ENCODE results near the gene LPIN1.
"Not testable (repeated sequence)": the region's sequence is repeated elsewhere in the genome, so short reads cannot be mapped to it uniquely, and the experiment has no call there.

LPIN1 gene

DNA sequence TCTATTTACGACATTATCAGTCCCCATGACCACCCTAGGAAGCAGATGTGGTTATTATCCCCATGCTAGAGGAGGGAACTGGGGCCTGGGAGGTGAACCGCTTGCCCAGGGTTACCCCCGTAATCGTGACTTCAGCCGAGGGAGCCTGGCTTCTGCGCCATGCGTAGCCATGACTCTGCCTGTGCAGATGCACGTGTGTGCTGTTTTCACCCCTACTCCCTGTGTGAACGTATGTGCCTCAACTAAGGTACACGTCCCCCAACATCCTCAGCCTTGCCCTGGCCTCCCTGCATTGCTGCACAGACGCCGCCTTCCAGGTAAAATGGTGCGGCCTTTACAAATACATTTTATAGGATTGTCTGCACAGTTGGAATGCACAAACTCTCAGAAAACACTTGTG, 40.2 kb downstream of the LPIN1 start:
- no peak for DNase-seq

DNA sequence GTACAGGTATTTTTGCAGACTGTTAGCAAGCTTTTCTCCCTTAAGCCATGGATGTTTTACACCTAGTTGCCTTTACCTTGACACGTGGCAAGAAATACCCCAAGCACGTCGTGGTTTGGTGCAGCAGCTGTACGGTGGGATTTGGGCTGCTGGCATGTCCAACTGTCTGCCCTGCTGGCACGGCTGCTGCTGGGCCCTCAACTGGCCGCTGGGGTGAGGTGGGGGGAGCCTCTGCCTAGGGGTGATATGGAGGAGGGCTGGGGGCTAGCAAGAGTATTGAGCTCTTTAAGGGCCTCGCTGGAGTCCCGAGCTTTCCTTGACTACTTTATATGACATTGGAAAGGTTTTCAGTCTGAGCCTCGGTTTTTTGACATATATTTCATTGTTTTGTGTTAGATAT, 41.6 kb downstream of the LPIN1 start:
- DNase-seq = no peak

DNA sequence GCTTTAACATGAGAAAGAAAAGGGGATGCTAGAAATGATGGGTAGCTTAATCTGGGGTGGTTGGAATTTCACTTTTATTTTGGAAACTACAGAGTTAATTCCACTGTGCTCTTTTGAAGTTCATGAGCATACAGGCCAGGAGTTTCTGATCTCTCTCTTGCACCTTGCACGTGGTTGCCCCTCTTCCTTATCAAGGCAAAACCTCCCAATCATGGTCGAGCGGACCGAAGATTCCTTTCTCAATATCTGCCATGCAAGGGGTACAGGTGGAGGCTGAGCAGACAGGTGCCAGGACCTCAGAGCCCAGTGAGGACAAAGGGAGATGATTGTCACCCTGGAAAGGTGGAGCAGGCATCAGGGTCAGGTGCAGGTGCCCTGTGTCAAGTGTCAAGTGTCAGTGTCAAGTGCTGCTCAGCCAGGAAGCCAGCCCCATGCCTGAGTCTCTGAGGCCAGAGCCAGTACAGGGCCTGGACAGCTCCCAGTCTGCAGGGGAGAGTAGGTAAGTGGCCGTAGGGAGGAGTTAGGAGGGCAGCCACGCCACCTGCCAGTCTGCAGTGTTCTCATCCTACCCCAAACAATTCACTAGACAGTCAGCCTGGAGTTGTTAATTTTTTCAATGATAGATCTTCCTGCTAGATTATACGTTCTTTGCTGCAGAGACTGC, 42.2 kb downstream of the LPIN1 start:
- no peak for DNase-seq

DNA sequence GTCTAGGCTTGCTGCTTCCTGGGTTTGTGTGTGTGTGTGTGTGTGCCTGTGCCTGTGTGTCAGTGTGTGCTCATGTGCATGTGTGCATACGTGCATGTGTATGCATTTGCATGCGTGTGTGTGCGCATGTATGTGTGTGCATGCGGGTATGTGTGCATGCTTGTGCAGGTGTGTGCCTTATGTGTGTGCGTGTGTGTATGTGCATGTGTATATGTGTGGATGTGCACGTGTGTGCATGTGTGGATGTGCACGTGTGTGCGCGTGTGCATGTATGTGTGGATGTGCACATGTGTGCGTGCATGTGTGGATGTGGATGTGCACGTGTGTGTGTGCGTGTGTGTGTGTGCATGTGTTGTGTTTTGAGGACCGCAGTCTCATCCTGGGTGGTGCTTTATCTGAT, 42.8 kb downstream of the LPIN1 start:
- DNase-seq = no peak

DNA sequence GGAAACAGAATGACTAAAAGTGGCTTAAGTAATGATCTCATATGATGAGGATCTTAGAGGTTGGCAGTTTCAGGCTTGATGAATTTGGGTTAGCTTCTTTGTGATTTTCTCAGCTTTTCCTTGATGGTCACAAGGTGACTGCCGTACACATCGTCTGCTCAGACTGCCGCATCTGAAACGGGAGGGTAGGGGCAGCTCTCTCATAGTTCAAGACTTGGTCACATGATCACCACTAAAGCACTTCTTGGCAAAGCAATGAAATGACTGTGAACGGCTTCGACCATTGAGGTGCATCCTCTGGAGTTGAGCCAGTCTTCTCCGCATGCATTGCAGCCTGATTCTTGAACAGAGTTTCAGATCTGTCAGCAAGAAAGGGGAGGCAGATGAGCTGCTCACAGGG, 43.8 kb downstream of the LPIN1 start:
- DNase-seq = no peak

DNA sequence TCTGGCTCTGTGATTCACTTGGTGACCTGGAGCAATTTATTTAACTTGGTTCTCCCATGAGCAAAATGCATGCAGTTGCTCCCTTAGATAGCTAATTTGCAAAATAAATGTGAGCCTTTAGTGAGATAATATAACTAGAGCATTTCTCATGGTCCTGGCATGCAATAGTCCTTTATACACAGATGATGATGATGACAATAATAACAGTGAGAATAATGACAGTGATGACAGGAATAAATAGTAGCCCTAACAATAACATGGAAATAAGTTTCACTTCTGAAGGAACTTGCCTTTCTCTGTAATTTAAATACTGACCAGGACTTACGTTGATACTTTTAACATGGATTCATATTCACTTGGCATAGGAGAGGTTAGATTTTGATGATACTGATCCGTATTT, 49.2 kb downstream of the LPIN1 start:
- DNase-seq = no peak

DNA sequence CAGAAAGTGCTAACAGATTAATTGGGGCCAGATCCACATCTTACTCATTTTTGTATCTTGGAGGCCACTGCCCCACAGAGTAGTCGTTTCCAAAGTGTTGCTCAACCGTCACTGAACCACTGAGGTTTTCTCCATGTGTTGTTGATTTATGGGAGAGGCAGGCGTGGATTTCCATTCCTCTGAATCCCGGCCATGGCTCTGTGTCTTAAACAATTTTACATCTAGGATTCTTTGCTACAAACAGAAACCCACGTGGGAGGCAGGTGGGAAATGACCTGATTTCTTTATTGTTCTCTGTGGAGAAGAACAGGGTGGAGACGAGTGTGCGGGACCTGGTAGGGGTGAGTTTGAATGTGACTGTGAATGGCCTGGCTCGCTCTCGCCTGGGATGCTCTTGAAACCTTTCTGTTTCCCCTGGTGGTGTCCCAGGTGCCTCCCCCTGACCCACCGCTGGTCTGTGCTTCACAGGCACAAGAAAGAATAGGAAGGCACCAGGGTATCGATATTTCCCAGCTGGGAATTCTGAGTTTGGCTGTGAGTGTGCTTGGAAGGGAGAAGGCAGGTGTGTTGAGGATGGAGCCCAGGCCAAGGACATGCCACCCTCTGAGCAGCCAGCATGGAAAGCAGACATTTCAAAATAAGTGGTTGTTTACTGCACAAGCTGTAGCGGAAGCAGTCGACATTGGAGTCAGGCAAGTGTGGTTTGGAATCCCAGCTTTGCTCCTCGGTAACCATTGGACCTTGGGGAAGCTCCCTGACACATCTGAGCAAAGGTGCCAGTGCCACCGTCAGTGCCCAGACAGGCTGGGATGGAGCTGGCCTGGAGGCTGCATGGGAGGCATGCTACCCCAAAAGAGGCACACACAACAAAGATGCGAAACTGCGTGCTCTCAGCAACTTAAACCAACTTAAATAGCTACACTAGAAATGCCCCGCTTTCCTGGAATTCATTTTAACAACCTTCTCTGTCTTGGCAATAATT, 50.0 kb downstream of the LPIN1 start:
- no peak for DNase-seq

DNA sequence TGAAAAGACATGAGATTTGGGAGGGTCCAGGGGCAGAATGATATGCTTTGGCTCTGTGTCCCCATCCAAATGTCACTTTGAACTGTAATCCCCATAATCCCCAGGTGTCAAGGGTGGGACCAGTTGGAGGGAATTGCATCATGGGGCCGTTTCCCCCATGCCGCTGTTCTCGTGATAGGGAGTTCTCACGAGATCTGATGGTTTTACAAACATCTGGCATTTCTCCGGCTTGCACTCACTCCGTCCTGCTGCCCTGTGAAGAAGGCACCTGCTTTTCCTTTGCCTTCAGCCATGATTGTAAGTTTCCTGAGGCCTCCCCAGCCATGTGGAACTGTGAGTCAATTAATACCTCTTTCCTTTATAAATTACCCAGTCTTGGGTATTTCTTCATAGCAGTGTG, 51.4 kb downstream of the LPIN1 start:
- DNase-seq = no peak

DNA sequence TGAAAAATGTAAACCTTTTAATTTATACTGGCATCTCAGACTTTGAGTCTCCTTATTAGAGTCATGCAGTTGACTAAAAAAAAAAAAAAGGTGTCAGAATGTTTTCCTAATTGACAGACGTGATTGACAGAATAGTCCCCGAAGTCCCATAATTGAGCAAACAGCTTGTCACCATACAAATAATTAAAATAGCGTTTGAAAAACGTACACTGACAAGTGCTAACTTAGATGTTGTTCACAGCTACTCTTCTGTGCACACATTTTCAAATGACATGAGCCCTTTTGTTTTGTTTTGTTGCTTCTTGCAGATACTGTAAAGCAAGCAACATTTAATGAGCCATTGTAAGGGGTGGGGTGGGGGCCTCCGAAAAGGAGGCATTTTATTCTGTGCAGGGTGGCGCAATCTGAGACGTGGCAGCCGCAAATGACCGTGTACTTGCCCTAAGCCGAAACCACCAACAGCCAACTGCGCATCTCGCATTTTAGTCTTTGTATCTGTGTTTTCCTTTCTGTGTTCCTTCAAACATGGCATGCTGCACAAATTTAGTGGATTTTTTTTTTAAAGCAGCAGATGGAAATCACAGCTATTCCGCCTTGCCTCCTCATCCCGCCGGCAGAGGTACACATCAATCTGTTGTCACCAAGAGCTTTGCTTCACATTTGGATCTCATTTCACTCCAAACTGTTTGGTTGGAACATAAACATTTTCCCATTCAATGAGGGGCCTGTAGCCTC, 52.4 kb downstream of the LPIN1 start:
- DNase-seq = no peak

DNA sequence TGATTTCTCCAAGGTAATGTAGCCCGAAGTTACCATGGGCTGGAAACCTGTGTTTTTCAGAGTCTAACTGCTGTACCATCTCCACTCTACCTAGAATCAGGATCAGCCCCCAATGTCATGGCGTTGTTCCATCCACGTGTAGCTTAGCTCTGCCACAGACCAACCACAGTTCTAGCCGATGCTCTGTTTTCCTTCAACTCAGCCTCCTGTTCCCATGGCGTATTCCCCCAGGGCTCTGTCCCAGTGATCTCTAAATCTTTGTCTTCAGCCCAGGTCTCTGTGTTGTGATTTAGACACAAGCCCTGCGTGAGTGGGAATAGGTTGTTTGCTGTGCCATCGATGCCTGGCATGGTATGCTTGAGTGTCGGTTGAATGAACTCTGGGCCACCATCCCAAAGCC, 53.4 kb downstream of the LPIN1 start:
- no peak for DNase-seq

DNA sequence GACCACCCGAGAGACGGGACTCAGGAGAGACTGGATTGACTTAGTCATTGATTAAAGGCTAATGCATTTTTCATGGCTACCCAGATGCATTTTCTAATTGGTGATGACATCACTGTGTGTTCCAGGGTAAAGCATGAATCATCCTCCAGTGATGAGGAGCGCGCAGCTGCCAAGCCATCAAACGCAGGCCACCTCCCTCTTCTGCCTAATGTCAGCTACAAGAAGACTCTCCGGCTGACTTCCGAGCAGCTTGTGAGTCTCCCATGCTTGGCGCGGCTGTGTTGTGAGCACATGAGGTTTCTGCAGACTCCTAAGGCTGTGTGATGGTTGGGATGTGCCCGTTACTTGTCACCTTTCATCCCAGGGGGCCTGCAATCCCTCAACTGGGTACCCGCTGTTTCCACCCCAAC, 56.4 kb downstream of the LPIN1 start:
- no peak for DNase-seq

DNA sequence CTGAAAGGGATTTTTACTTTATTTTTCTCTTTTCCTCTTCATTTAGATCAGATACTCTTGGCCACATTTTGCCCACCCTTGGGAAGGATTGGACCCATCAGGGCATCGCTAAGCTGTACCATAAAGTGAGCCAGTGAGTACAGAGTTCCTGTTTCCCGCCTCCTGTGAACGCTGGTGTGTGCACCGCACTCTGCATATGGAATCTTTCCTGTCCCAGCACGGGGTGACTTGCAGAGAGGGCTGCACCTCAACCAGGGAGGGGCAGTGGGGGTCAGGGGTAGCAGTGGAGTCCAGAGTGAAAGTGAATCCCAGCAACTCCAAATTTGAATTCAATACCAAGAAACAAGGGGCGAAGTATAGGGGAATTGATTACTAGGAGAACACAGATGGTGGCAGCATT, 58.6 kb downstream of the LPIN1 start:
- no peak for DNase-seq

DNA sequence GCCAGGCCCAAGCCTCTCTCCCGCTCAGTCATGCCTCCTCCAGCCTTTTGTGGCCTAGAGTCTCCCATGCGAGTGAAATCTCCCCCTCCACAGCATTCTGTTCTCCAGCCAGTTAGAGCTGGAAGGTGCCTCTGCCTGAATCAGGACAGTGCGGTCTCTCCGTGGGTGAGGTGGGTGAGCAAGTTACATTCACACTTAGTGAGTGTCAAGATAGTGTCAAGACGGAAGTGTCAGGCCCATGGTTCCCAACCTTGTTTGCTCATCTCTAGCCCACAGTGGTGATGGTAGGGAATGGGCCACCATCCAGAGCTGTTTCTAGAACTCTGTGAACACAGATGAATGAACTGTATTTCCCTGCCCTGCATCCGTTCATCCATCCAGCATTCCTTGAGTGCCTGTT, 59.5 kb downstream of the LPIN1 start:
- no peak for DNase-seq

DNA sequence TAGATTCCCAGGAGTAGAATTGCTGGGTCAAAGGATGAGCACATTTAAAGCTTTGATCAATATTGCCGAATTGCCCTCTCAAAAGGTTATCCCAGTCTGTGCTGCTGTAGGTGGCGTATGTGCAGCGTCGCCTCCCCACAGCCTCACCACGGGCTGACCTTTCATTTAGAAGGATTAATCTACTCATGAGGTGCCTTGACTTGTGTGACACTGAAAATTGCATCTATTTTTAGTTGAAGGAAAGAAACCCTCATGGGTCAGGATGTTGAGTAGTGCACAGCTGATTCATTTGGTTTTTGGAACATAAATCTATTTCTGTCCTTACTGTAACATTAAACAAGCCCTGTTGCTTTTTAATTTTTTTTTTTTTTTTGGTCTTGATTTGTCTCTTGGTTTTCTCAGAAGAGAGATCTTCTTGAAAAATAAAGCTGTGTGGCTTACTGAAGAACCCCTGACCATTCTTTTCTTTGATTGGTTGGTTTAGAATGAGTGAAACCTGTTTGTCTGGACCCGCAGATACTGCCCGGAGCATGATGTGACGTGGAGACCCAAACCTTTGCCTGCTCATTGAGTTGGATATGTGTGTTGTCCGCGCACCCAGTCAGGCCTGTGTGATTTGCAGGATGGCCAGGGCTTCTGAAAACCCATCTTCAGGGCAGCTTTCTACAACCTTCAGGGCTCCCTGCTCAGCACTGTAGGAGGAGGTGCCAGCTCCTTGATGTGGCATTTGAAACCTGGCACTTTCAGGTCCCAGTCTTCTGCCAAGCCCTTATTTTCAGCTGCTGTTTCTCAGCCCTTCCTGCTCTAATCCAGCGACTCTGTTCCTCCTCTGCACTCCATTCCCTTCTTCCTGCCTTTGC, 61.0 kb downstream of the LPIN1 start:
- no peak for DNase-seq

DNA sequence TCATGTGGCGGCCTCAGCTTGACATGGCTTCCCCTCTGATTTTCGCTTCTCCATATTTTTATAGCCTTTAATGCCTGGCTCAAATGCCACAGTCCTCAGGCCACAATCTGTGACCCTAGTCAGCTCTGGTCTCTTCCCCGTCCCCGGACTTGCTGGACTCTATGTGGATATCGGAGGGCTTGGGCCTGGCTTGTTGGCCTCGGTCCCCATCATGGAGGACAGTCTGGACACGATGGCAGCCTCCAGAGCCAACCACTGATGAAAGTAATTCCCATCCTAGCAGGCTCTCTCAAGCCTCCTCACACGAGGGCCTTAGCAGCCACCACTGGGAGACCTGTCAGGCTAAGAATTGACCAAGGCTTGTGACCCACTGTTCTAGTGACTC, 61.6 kb downstream of the LPIN1 start:
- no peak for DNase-seq

DNA sequence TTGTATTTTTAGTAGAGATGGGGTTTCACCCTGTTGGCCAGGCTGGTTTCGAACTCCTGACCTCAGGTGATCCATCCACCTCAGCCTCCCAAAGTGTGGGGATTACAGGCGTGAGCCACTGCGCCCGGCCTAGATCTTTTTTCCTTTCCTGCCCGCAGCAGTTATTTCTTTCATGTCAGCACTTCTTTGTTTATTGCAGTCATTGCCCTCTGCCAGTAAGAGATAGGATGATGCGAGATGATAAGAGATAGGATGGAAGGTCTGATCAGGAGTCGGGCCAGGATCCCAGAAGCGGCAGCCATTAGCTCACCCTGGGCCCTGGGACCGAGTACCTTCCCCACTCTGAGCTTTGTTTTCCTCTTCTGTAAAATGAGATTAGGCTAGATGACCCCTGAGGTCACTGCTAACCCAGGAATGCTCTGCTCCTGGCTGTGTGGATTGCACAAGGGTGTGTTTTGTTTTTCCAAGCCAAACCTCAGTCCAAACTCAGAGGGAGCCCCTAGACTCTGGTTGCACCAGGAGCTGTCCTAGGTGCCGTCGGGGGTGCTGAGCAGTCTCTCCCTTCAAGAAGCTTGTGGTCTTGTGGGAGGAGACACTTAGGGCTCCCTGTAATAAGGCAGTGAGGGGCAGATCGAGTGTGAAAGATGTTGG, 63.3 kb downstream of the LPIN1 start:
- no peak for DNase-seq

DNA sequence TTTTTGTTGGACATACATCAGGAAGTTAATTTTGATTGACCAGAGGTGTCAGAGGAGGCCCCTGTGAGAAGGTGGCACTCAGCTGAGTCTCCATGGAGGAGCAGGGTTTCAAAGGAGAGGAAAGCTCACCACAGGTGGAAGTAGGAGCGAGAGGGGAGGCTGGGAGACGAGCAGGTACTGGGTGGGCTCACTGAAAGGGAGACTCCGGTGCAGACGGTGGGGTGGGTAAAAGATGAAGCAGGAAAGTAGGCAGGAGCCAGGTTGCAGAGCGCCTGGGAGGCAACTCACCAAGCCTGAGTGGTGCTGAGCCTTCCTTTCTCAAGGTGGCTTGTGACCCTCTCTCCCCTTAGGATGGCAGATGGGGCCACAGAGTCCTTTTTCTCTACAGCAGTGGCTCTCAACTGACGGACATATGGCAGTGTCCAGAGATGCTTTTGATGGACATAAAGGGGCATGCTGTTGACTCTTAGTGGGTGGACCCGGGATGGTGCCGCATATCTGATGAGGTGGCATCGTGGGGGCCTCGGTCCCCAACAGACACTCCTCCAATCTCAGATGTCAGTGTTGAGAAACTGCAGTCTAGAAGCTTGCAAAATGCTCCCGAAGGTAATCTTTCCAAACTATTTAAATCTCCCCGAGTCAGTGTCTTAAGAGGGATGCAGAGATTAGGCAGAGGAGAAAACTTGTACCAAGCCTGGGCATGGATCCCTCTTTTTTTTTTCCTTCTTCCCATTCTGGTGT, 64.0 kb downstream of the LPIN1 start:
- no peak for DNase-seq

DNA sequence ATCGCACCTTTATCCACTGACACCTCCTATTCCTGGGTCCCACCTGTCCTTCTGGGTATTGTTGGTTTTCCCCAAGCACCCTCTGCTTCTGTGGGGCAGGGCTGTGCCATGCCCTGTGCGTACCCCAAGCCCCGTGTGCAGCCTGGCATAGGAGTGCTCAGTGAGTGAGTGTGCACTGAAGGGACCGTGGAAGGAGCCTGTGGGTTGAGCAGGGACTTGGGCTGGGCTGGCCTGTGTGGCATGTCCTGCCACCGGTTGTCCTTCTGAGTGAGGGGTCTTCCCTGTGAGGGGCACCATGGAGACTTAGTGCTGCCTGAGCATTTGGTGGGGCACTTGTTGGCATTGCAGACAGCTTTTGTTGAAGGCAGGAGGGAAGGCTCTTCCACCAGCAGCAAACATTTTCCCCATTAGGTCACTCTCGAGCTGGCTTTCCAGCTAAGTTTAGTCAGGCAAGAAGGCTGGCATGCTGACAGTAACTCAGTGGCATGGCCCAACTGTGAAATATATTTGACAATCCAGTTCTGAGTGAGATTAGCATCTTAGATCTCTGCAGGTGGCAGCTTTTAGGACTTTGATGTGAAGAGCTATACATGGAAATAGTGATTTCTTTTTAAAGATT, 64.7 kb downstream of the LPIN1 start:
- no peak for DNase-seq

DNA sequence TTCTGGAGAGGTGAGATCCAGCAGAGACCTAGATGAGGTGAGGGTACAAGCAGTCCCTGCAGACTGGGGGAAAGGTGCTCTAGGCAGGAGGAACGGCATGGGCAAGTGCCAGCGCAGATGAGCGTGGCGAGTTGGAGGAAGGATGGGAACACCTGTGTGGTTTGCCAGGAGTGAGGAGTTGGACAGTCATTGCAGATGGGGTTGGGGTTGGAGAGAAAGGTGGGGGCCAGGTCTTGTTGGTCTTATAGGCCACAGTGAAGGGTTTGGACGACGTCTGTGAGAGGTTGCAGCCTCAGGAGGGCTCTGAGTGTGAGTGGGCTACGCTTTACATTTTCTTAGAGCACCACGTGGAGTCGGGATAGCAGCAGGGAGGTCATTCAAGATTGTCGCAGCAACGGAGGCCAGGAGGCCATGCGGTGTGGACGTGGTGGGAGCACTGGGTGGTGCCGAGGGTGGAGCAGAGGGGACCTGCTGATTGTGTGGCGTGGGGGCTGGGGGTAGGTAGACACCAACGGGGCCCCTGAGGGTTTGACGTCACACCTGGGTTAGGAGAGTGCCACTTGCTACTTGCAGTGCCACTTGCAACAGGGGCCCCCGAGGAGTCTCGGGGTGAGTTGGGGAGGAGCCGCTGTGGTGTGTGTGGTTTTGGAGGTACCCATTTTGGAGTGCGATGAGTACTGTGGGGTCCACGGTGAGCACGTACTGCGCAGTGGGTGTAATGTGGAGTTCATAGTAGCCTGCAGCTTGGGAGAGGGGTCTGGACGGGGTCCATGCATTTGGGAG, 66.2 kb downstream of the LPIN1 start:
- DNase-seq = no peak

DNA sequence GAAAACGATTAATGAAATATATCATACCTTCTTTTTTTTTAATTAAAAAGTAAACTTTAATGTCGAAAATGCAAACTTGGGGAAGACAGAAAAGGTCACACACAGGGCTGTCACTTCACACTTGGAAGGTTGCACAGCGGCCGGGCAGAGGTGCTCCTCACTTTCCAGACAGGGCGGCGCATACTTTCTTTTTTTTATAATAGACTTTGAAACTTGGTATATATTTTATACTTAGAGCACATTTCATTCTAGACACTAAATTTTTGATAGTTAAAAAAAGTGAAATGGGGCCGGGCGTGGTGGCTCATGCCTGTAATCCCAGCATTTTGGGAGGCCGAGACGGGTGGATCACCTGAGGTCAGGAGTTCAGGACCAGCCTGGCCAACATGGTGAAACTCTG, 66.9 kb downstream of the LPIN1 start:
- DNase-seq = not testable (repeated sequence)
